HepG2 (cell line): ENCODE results near the gene RAP2A. TPM values are rescaled to one million over a fixed set of nuclear protein-coding genes. Genes with fewer than 3 reads are reported as not detected.

Source experiments
- AKAP8 ChIP-seq: sonication (generic); formaldehyde crosslinking; IDR thresholded peaks from 2 replicates; pipeline ENCODE4 v1.5.1; 2020; ENCODE audit warnings: mild to moderate bottlenecking, missing genetic modification reagents
- CHD2 ChIP-seq: IDR thresholded peaks from 2 replicates; pipeline ENCODE4 v1.6.1; 2011; ENCODE audit warnings: low read depth, low read length, improper control_type of control experiment
- DNMT1 ChIP-seq: sonication (generic); formaldehyde crosslinking; IDR thresholded peaks from 2 replicates; pipeline ENCODE4 v1.5.1; 2020; ENCODE audit warnings: mild to moderate bottlenecking, missing genetic modification reagents
- NR3C1 ChIP-seq: sonication (generic); formaldehyde crosslinking; IDR thresholded peaks from 2 replicates; pipeline ENCODE4 v1.4.0; 2020; ENCODE audit warnings: missing genetic modification reagents
- YY1 ChIP-seq: IDR thresholded peaks from 2 replicates; pipeline ENCODE4 v1.6.1; 2011; ENCODE audit warnings: low read length, low read depth, moderate library complexity, mild to moderate bottlenecking; ENCODE audit not compliant: insufficient read depth, insufficient replicate concordance
- ZNF563 ChIP-seq: sonication (generic); formaldehyde crosslinking; IDR thresholded peaks from 2 replicates; pipeline ENCODE4 v1.8.0; 2022; ENCODE audit warnings: mild to moderate bottlenecking, moderate library complexity, missing genetic modification reagents
- ZNF572 ChIP-seq: sonication (generic); formaldehyde crosslinking; IDR thresholded peaks from 2 replicates; pipeline ENCODE4 v1.5.1; 2020; ENCODE audit warnings: mild to moderate bottlenecking, missing genetic modification reagents
- ZNF678 ChIP-seq: sonication (generic); formaldehyde crosslinking; IDR thresholded peaks from 2 replicates; pipeline ENCODE4 v1.4.0; 2020; ENCODE audit warnings: mild to moderate bottlenecking, missing genetic modification reagents
- polyA plus RNA-seq, 8 experiments: library from polyadenylated mRNA; depleted of rRNA in 3 of 8; stranded (reverse) in 7 of 8; unstranded in 1 of 8; fragments of >200 nt; fragmentation: Illumina TruSeq in 4 of 8; extraction: Trizol in 4 of 8; gene quantifications; 2 replicates each; pipeline versions ENCODE4 v1.2.1 to v1.2.3, GENCODE V29; 2011 to 2016; ENCODE audit warnings: low read depth in 4 of 8, missing spikeins in 1 of 8, mixed read lengths in 1 of 8; ENCODE audit not compliant: insufficient read depth in 1 of 8
- total RNA-seq, 5 experiments: library from RNA; depleted of rRNA; stranded (reverse); fragments of >200 nt; fragmentation: Illumina TruSeq; extraction: Trizol; gene quantifications; 2 replicates each; pipeline ENCODE4 v1.2.3, GENCODE V29; 2016; ENCODE audit warnings: low read depth in 1 of 5
- TF ChIP-seq, protein P1 (sequence below): sonication (generic); formaldehyde crosslinking; IDR thresholded peaks from 2 replicates; pipeline ENCODE4 v1.5.1; 2020; ENCODE audit warnings: mild to moderate bottlenecking, moderate library complexity, missing genetic modification reagents
- TF ChIP-seq, protein P2 (sequence below): sonication (generic); formaldehyde crosslinking; IDR thresholded peaks from 2 replicates; pipeline ENCODE4 v1.4.0; 2020; ENCODE audit warnings: low read depth, mild to moderate bottlenecking, missing genetic modification reagents
- TF ChIP-seq, protein P3 (sequence below): sonication (generic); formaldehyde crosslinking; IDR thresholded peaks from 2 replicates; pipeline ENCODE4 v1.9.0; 2021; ENCODE audit warnings: missing genetic modification reagents, borderline replicate concordance
- TF ChIP-seq, protein P4 (sequence below): sonication (generic); formaldehyde crosslinking; IDR thresholded peaks from 2 replicates; pipeline ENCODE4 v1.5.0; 2020; ENCODE audit warnings: mild to moderate bottlenecking, missing genetic modification reagents, borderline replicate concordance
- TF ChIP-seq, protein P5 (sequence below): sonication (generic); formaldehyde crosslinking; IDR thresholded peaks from 2 replicates; pipeline ENCODE4 v1.4.0; 2020; ENCODE audit warnings: missing genetic modification reagents
- TF ChIP-seq, protein P6 (sequence below): sonication (generic); formaldehyde crosslinking; IDR thresholded peaks from 2 replicates; pipeline ENCODE4 v1.4.0; 2020; ENCODE audit warnings: missing genetic modification reagents, borderline replicate concordance

The RAP2A gene
- total and polyA plus RNA-seq, 2 of the 13 experiments (the other 11 are each of a cell fraction or from before 2014, with no cell fraction given), result 9.9 to 23.1 TPM

DNA sequence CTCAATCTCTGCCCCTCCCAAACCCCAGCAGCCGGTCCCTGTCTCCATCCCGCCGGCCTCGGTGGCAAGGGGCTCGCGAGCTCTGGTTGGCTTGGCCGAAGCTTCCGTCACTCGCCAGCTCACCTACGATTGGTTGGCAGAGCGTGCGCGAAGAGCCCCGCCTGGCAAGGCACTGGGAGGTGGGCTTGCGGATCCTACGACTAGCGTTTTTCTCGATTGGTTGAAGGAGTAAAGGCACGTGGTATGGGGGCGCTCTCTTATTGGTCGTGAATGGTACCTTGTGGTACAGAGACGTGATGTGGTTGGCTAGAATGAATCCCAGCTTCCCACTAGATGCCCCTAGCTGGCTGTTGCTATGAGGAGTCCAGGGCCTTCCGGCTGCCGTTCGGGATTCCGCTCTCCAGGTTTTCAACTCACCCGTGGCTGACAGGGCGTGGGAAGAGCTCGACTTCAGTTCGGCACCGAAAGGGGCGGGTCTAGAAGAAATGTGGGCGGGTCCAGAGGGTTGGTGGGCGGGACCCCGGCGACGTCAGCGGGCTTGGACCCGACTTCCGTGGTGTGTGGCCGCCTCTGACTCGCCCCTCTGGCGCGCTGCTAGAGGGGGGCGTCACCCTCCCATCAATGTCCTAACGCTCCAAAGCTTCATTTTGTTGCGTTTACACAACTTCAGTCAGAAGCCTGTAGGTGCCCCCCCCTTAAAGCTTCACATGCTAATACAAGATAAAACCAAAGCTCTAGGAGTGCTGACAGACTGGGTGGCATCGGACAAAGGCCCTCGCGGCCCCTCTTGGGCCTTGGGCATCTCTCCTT, 847 bp upstream of the RAP2A start (continued):
- TF ChIP-seq, protein P1, sequence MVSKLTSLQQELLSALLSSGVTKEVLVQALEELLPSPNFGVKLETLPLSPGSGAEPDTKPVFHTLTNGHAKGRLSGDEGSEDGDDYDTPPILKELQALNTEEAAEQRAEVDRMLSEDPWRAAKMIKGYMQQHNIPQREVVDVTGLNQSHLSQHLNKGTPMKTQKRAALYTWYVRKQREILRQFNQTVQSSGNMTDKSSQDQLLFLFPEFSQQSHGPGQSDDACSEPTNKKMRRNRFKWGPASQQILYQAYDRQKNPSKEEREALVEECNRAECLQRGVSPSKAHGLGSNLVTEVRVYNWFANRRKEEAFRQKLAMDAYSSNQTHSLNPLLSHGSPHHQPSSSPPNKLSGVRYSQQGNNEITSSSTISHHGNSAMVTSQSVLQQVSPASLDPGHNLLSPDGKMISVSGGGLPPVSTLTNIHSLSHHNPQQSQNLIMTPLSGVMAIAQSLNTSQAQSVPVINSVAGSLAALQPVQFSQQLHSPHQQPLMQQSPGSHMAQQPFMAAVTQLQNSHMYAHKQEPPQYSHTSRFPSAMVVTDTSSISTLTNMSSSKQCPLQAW, result peak; percentile 58
- TF ChIP-seq ZNF678 (CRISPR knock-in tag), result no peak
- no peak for TF ChIP-seq ZNF563 (CRISPR knock-in tag)
- TF ChIP-seq NR3C1, result no peak
- no peak for TF ChIP-seq CHD2
- TF ChIP-seq, protein P2, sequence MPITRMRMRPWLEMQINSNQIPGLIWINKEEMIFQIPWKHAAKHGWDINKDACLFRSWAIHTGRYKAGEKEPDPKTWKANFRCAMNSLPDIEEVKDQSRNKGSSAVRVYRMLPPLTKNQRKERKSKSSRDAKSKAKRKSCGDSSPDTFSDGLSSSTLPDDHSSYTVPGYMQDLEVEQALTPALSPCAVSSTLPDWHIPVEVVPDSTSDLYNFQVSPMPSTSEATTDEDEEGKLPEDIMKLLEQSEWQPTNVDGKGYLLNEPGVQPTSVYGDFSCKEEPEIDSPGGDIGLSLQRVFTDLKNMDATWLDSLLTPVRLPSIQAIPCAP, result no peak
- TF ChIP-seq, protein P3, sequence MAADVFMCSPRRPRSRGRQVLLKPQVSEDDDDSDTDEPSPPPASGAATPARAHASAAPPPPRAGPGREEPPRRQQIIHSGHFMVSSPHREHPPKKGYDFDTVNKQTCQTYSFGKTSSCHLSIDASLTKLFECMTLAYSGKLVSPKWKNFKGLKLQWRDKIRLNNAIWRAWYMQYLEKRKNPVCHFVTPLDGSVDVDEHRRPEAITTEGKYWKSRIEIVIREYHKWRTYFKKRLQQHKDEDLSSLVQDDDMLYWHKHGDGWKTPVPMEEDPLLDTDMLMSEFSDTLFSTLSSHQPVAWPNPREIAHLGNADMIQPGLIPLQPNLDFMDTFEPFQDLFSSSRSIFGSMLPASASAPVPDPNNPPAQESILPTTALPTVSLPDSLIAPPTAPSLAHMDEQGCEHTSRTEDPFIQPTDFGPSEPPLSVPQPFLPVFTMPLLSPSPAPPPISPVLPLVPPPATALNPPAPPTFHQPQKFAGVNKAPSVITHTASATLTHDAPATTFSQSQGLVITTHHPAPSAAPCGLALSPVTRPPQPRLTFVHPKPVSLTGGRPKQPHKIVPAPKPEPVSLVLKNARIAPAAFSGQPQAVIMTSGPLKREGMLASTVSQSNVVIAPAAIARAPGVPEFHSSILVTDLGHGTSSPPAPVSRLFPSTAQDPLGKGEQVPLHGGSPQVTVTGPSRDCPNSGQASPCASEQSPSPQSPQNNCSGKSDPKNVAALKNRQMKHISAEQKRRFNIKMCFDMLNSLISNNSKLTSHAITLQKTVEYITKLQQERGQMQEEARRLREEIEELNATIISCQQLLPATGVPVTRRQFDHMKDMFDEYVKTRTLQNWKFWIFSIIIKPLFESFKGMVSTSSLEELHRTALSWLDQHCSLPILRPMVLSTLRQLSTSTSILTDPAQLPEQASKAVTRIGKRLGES (CRISPR knock-in tag), result no peak
- no peak for TF ChIP-seq AKAP8 (CRISPR knock-in tag)
- TF ChIP-seq, protein P4, sequence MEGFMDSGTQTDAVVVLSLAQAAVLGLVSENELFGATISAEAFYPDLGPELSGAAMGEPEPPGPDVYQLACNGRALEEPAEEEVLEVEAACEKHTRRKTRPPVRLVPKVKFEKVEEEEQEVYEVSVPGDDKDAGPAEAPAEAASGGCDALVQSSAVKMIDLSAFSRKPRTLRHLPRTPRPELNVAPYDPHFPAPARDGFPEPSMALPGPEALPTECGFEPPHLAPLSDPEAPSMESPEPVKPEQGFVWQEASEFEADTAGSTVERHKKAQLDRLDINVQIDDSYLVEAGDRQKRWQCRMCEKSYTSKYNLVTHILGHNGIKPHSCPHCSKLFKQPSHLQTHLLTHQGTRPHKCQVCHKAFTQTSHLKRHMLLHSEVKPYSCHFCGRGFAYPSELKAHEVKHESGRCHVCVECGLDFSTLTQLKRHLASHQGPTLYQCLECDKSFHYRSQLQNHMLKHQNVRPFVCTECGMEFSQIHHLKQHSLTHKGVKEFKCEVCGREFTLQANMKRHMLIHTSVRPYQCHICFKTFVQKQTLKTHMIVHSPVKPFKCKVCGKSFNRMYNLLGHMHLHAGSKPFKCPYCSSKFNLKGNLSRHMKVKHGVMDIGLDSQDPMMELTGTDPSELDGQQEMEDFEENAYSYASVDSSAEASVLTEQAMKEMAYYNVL, result no peak
- 0 out of 2 replicates have a peak, but pooled peaks have one; percentile 46 for TF ChIP-seq ZNF572 (CRISPR knock-in tag)
- TF ChIP-seq YY1, result peak; percentile 29
- TF ChIP-seq, protein P5, sequence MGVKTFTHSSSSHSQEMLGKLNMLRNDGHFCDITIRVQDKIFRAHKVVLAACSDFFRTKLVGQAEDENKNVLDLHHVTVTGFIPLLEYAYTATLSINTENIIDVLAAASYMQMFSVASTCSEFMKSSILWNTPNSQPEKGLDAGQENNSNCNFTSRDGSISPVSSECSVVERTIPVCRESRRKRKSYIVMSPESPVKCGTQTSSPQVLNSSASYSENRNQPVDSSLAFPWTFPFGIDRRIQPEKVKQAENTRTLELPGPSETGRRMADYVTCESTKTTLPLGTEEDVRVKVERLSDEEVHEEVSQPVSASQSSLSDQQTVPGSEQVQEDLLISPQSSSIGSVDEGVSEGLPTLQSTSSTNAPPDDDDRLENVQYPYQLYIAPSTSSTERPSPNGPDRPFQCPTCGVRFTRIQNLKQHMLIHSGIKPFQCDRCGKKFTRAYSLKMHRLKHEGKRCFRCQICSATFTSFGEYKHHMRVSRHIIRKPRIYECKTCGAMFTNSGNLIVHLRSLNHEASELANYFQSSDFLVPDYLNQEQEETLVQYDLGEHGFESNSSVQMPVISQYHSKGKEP (CRISPR knock-in tag), result no peak
- TF ChIP-seq, protein P6, sequence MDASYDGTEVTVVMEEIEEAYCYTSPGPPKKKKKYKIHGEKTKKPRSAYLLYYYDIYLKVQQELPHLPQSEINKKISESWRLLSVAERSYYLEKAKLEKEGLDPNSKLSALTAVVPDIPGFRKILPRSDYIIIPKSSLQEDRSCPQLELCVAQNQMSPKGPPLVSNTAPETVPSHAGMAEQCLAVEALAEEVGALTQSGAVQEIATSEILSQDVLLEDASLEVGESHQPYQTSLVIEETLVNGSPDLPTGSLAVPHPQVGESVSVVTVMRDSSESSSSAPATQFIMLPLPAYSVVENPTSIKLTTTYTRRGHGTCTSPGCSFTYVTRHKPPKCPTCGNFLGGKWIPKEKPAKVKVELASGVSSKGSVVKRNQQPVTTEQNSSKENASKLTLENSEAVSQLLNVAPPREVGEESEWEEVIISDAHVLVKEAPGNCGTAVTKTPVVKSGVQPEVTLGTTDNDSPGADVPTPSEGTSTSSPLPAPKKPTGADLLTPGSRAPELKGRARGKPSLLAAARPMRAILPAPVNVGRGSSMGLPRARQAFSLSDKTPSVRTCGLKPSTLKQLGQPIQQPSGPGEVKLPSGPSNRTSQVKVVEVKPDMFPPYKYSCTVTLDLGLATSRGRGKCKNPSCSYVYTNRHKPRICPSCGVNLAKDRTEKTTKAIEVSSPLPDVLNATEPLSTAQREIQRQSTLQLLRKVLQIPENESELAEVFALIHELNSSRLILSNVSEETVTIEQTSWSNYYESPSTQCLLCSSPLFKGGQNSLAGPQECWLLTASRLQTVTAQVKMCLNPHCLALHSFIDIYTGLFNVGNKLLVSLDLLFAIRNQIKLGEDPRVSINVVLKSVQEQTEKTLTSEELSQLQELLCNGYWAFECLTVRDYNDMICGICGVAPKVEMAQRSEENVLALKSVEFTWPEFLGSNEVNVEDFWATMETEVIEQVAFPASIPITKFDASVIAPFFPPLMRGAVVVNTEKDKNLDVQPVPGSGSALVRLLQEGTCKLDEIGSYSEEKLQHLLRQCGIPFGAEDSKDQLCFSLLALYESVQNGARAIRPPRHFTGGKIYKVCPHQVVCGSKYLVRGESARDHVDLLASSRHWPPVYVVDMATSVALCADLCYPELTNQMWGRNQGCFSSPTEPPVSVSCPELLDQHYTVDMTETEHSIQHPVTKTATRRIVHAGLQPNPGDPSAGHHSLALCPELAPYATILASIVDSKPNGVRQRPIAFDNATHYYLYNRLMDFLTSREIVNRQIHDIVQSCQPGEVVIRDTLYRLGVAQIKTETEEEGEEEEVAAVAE (CRISPR knock-in tag), result no peak; the same call in none of the 2 replicates
- TF ChIP-seq DNMT1 (CRISPR knock-in tag), result no peak
